K562 (cell line): ENCODE measurements around the gene SLC5A2. TPM values are rescaled to one million over a fixed set of nuclear protein-coding genes. Genes with fewer than 3 reads are reported as not detected.

Experiments used
- ATAC-seq: fragments of 200-7000 bp; cut with Tn5 transposase; 3 replicates; pipeline ENCODE4 v1.9.1; 2020; ENCODE audit warnings: moderate library complexity
- BruUV-seq: library from RNA; stranded (reverse); fragments of 400-500 nt; replicated peaks from 2 replicates; lab custom pipeline; 2021; lab: Mats Ljungman, UMichigan
- CTCF ChIA-PET: fragments of 300-600 bp; formaldehyde crosslinking; extraction: SDS; loops from one replicate; lab custom pipeline; 2021; ENCODE audit warnings: low intra/inter-chr PET ratio; lab: Yijun Ruan, JAX
- POLR2A ChIA-PET: fragments of 300-600, 350-650 bp; sonication (Branson Sonifier 250); formaldehyde crosslinking; extraction: SDS; loops from one replicate; lab custom pipeline; 2021; ENCODE audit warnings: antibody characterized with exemption, inconsistent platforms; lab: Yijun Ruan, JAX
- DNase-seq, 4 experiments: peaks; one replicate each; pipeline versions ENCODE4 v3.0.0 to v3.0.0-alpha.2; 2011 to 2018; ENCODE audit warnings: low spot score in 3 of 4, mixed read lengths in 3 of 4; ENCODE audit errors: extremely low read depth in 1 of 4
- FAIRE-seq: peaks from 2 replicates; lab custom pipeline; 2011; peaks lifted over from hg19 to GRCh38; lab: Jason Lieb, UNC
- H2AFZ ChIP-seq: 2 replicates; pipeline ENCODE4 v1.6.0; 2011; ENCODE audit warnings: low read depth, low read length, control low read depth, inconsistent platforms
- H3K27ac ChIP-seq: fragments of 200-600 bp; 3 replicates; pipeline ENCODE4 v1.8.0; 2011; ENCODE audit warnings: low read depth, mild to moderate bottlenecking, control low read depth, inconsistent platforms, low read length, moderate library complexity, mixed read lengths; ENCODE audit errors: extremely low read depth
- H3K27me3 ChIP-seq, 2 experiments: fragments of 300-600 bp in 1 of 2; 2 replicates in 1 of 2; 3 replicates in 1 of 2; pipeline versions ENCODE4 v1.6.0 to v1.8.0; 2011; ENCODE audit warnings: inconsistent platforms in 2 of 2, low read length in 2 of 2, mild to moderate bottlenecking in 1 of 2, mixed read lengths in 1 of 2, moderate library complexity in 1 of 2; ENCODE audit not compliant: control insufficient read depth in 2 of 2, insufficient read depth in 2 of 2
- H3K36me3 ChIP-seq: fragments of 300-600 bp; 3 replicates; pipeline ENCODE4 v1.8.0; 2011; ENCODE audit warnings: mild to moderate bottlenecking, low read length, inconsistent platforms; ENCODE audit not compliant: control insufficient read depth, insufficient read depth
- H3K4me1 ChIP-seq, 2 experiments: fragments of 200-600 bp in 1 of 2; replicated peaks in 1 of 2; 2 replicates in 1 of 2; 3 replicates in 1 of 2; pipeline versions ENCODE4 v1.5.1 to v1.8.0; 2011; ENCODE audit warnings: inconsistent platforms in 2 of 2, low read length in 2 of 2, mild to moderate bottlenecking in 1 of 2, mixed read lengths in 1 of 2, moderate library complexity in 1 of 2; ENCODE audit not compliant: control insufficient read depth in 2 of 2, insufficient read depth in 2 of 2
- H3K4me2 ChIP-seq: 2 replicates; pipeline ENCODE4 v1.6.1; 2011; ENCODE audit warnings: low read length, control low read depth, inconsistent platforms, mixed read lengths; ENCODE audit not compliant: insufficient read depth
- H3K4me3 ChIP-seq: fragments of 200-600 bp; sonication (generic), shearing (Covaris generic); 2 replicates; pipeline ENCODE4 v1.5.1; 2016; ENCODE audit warnings: control low read depth, inconsistent platforms
- H3K79me2 ChIP-seq: fragments of 200-600 bp; 3 replicates; pipeline ENCODE4 v1.8.0; 2011; ENCODE audit warnings: low read length, inconsistent platforms; ENCODE audit not compliant: control insufficient read depth, insufficient read depth
- H3K9ac ChIP-seq, 2 experiments: 2 replicates each; pipeline versions ENCODE4 v1.6.0 to v1.6.1; 2011; ENCODE audit warnings: low read depth in 2 of 2, low read length in 2 of 2, control low read depth in 1 of 2, inconsistent platforms in 1 of 2, mild to moderate bottlenecking in 1 of 2, mixed read lengths in 1 of 2; ENCODE audit not compliant: insufficient read depth in 1 of 2
- H3K9me1 ChIP-seq: one replicate; pipeline ENCODE4 v1.6.0; 2011; ENCODE audit warnings: inconsistent platforms, mild to moderate bottlenecking, low read length, moderate library complexity; ENCODE audit not compliant: control insufficient read depth, insufficient read depth
- H3K9me3 ChIP-seq: replicated peaks from 2 replicates; pipeline ENCODE4 v1.5.1; 2011; ENCODE audit warnings: low read depth, low read length, inconsistent platforms; ENCODE audit not compliant: control insufficient read depth, insufficient read depth
- H4K20me1 ChIP-seq: replicated peaks from 2 replicates; pipeline ENCODE4 v1.6.1; 2011; ENCODE audit warnings: low read length, inconsistent platforms, mixed read lengths; ENCODE audit not compliant: control insufficient read depth, insufficient read depth
- POLR2G ChIP-seq: fragments of 200-400 bp; formaldehyde crosslinking; IDR thresholded peaks from 2 replicates; pipeline ENCODE4 v1.6.1; 2017; ENCODE audit warnings: low read depth, mild to moderate bottlenecking, antibody characterized with exemption, low read length, moderate library complexity
- RBFOX2 ChIP-seq: fragments of 200-400 bp; formaldehyde crosslinking; IDR thresholded peaks from 2 replicates; pipeline ENCODE4 v1.6.1; 2017; ENCODE audit warnings: low read depth, mild to moderate bottlenecking, low read length, moderate library complexity
- VEZF1 ChIP-seq: fragments of 200-800 bp; sonication (Bioruptor generic); IDR thresholded peaks from 2 replicates; pipeline ENCODE4 v1.6.1; 2017; ENCODE audit warnings: missing genetic modification characterization, missing compliant biosample characterization
- ZNF551 ChIP-seq: fragments of 250-450 bp; sonication (Bioruptor Pico); IDR thresholded peaks from 2 replicates; pipeline ENCODE4 v1.5.0; 2021; ENCODE audit warnings: mild to moderate bottlenecking, moderate library complexity
- WGBS: fragments of 100-300 bp; shearing (Covaris generic); methylation state at CpG from one replicate; pipeline ENCODE4 v1.1.6; 2016; ENCODE audit warnings: low coverage, mixed read lengths; ENCODE audit not compliant: insufficient coverage; ENCODE audit errors: missing lambda C conversion rate; 5-methylcytosine and 5-hydroxymethylcytosine counted together
- in situ Hi-C: fragments of 300-500 bp; cut with MboI; formaldehyde crosslinking; loops from 4 replicates; pipeline ENCODE4 v1.15.0; 2018; ENCODE audit warnings: inconsistent platforms, mixed read lengths
- intact Hi-C: fragments of 100-400 bp; cut with micrococcal nuclease; formaldehyde crosslinking; loops from 2 replicates; pipeline ENCODE4 v1.14.2; 2022
- polyA plus RNA-seq, 8 experiments: library from polyadenylated mRNA; depleted of rRNA in 4 of 8; stranded (reverse) in 5 of 8; unstranded in 3 of 8; fragments of >200 nt; fragmentation: Nextera tagmentation in 2 of 8; fragmentation: Illumina TruSeq in 1 of 8; extraction: Ambion mirVana in 2 of 8; extraction: Trizol in 1 of 8; gene quantifications; 2 replicates each; pipeline versions ENCODE4 v1.2.1 to v1.2.3, GENCODE V29; 2011 to 2014; ENCODE audit warnings: inconsistent platforms in 1 of 8, missing spikeins in 1 of 8
- total RNA-seq, 7 experiments: library from RNA; depleted of rRNA in 6 of 7; stranded (reverse); fragments of >200 nt in 6 of 7; fragmentation: Illumina TruSeq in 2 of 7; extraction: Trizol in 2 of 7; gene quantifications; 2 replicates each; pipeline versions ENCODE4 v1.2.1 to v1.2.3, GENCODE V29; 2011 to 2021; ENCODE audit warnings: low replicate concordance in 1 of 7

Gene SLC5A2
- total and polyA plus RNA-seq, 9 of the 15 experiments (the other 6 are each of a cell fraction or from before 2014, with no cell fraction given) = 0.07 to 2.7 (median 2.2) TPM; not detected in 6

- no peak for FAIRE-seq
- no peak for ATAC-seq
- TF ChIP-seq POLR2G = 0 out of 2 replicates have a peak, but pooled peaks have one; percentile 23
- TF ChIP-seq VEZF1 = 0 out of 2 replicates have a peak, but pooled peaks have one; percentile 25
- TF ChIP-seq RBFOX2 = peak; percentile 30; the same call in 1 of the 2 replicates
- TF ChIP-seq ZNF551 (CRISPR knock-in tag) = no peak
These were observed 10.8 kb upstream of the SLC5A2 start, which contains the start of gene TGFB1I1 for GRCh38 chr16:31471875-31472708. Gene TGFB1I1, plus strand, starts transcription at chr16:31472152. Its CDS starts 37 bp downstream, at chr16:31472189.

More at GRCh38 chr16:31471875-31472708, 10.8 kb upstream of the SLC5A2 start, which contains the start of gene TGFB1I1:
- H4K20me1 ChIP-seq = no peaks in the 10 kb centered on the region
- in situ Hi-C loops = no loop called here
- H3K9ac ChIP-seq = peak within 1 kb of the TSS; percentile 14 to 72; a peak in 2 of 4 replicates
- H3K36me3 ChIP-seq = peaks cover 4% of the 10 kb centered on the region; the same call in 1 of the 3 replicates
- peak within 1 kb of the TSS; percentile 32 for H3K4me2 ChIP-seq
- no peak within 1 kb of the TSS for H3K27ac ChIP-seq
- ChIA-PET CTCF (no interaction called here), POLR2A (no interaction called here)
- no peaks in the 10 kb centered on the region for H3K9me1 ChIP-seq
- no peaks in the 10 kb centered on the region for H3K9me3 ChIP-seq
- no peaks in the 10 kb centered on the region for H3K27me3 ChIP-seq
- peaks cover 18 to 45% of the 10 kb centered on the region in 2 experiments; a peak in 4 of 5 replicates for H3K4me1 ChIP-seq
- no peaks in the 10 kb centered on the region for H3K79me2 ChIP-seq
- intact Hi-C loops = loop anchor here (5.0 kb wide), 1 partner anchor 50 kb away; no protein-coding TSS in a partner anchor
- no peak for DNase-seq
- BruUV-seq = no TSS peak
- 59% methylated on average over 24 of the region's 63 CpGs for WGBS
- peak within 1 kb of the TSS; percentile 77 for H2AFZ ChIP-seq
- H3K4me3 ChIP-seq = no peak within 1 kb of the TSS; the same call in 1 of the 2 replicates
